Smooth muscle cell (in vitro differentiated cells): ENCODE measurements around the gene C12orf50. TPM values are rescaled to one million over a fixed set of nuclear protein-coding genes. Genes with fewer than 3 reads are reported as not detected.

ENCODE experiments used
- DNase-seq: peaks from one replicate; lab custom pipeline; 2025; ENCODE audit not compliant: unreplicated experiment; lab: John Stamatoyannopoulos, UW
- H2AFZ ChIP-seq: fragments of 200-600 bp; sonication (generic); 2 replicates; pipeline ENCODE4 v1.6.0; 2016; ENCODE audit warnings: antibody characterized with exemption, low read depth, mild to moderate bottlenecking
- H3F3A ChIP-seq: fragments of 200-600 bp; sonication (generic); 2 replicates; pipeline ENCODE4 v1.6.0; 2017; ENCODE audit warnings: antibody characterized with exemption, low read depth
- H3K27ac ChIP-seq: fragments of 200-600 bp; sonication (generic); 2 replicates; pipeline ENCODE4 v1.5.1; 2016; ENCODE audit warnings: low read depth, mild to moderate bottlenecking
- H3K27me3 ChIP-seq: fragments of 200-600 bp; sonication (generic); 2 replicates; pipeline ENCODE4 v1.6.1; 2016; ENCODE audit warnings: low read depth, mild to moderate bottlenecking
- H3K36me3 ChIP-seq: fragments of 200-600 bp; sonication (generic); 2 replicates; pipeline ENCODE4 v1.5.1; 2016; ENCODE audit warnings: low read depth
- H3K4me1 ChIP-seq: fragments of 200-600 bp; sonication (generic); 2 replicates; pipeline ENCODE4 v1.5.1; 2016; ENCODE audit warnings: low read depth
- H3K4me2 ChIP-seq: fragments of 200-600 bp; sonication (generic); 2 replicates; pipeline ENCODE4 v1.6.0; 2016; ENCODE audit warnings: mild to moderate bottlenecking
- H3K4me3 ChIP-seq: fragments of 200-600 bp; sonication (generic); 2 replicates; pipeline ENCODE4 v1.5.1; 2016; ENCODE audit warnings: mild to moderate bottlenecking
- H3K79me2 ChIP-seq: fragments of 200-600 bp; sonication (generic); 2 replicates; pipeline ENCODE4 v1.6.0; 2016; ENCODE audit warnings: low read depth, mild to moderate bottlenecking
- H3K9ac ChIP-seq: fragments of 200-600 bp; sonication (generic); 2 replicates; pipeline ENCODE4 v1.6.0; 2016; ENCODE audit warnings: low read depth
- H3K9me3 ChIP-seq: fragments of 200-600 bp; sonication (generic); replicated peaks from 2 replicates; pipeline ENCODE4 v1.5.1; 2016; ENCODE audit warnings: low read depth
- H4K20me1 ChIP-seq: fragments of 200-600 bp; sonication (generic); 2 replicates; pipeline ENCODE4 v1.6.0; 2016; ENCODE audit warnings: low read depth
- WGBS: methylation state at CpG from one replicate; pipeline ENCODE4 v1.1.7; 2016; ENCODE audit warnings: low lambda C conversion rate; 5-methylcytosine and 5-hydroxymethylcytosine counted together
- polyA plus RNA-seq: library from polyadenylated mRNA; unstranded; fragments of >200 nt; fragmentation: Nextera tagmentation; extraction: Ambion mirVana; gene quantifications from 2 replicates; pipeline ENCODE4 v1.2.1, GENCODE V29; 2016
- small RNA-seq: library from RNA; depleted of rRNA; stranded (forward); fragments of <200 nt; gene quantifications from one replicate; pipeline ENCODE3, GENCODE V24; 2014
- total RNA-seq: library from RNA; depleted of rRNA; stranded (reverse); fragments of >200 nt; gene quantifications from 2 replicates; pipeline ENCODE4 v1.2.3, GENCODE V29; 2014
- TF ChIP-seq, protein P1 (sequence below): fragments of 200-600 bp; sonication (generic); IDR thresholded peaks from 2 replicates; pipeline ENCODE4 v1.5.1; 2017; ENCODE audit warnings: borderline replicate concordance, mild to moderate bottlenecking, antibody characterized with exemption; ENCODE audit not compliant: insufficient read depth, poor library complexity, severe bottlenecking

The C12orf50 gene
- total and polyA plus RNA-seq, 2 experiments from 2014 or later = 0.31 TPM; not detected in 1

DNA sequence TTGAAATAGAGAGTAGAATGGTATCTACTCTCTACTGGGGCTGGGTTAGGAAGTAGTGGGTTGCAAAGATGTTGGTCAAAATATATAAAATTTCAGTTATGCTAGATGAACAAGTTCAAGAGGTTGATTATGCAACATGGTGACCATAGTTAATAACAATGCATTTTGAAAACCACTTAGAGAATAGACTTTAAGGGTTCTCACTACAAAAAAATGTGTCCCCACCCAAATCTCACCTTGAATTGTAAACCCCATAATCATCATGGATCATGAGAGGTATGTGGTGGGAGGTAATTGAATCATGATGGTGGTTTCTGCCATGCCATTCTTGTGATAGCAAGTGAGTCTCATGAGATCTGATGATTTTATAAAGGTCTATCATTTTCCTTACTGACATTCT, 94.0 kb downstream of the C12orf50 start:
- Histone ChIP-seq H3K4me2 (no peak overlapping the region), H2AFZ (no peak overlapping the region), H3K9me3 (no peaks in the 10 kb centered on the region), H3K4me3 (no peak overlapping the region), H3K79me2 (no peaks in the 10 kb centered on the region), H3K36me3 (no peaks in the 10 kb centered on the region), H3F3A (no peaks in the 10 kb centered on the region), H3K9ac (no peak overlapping the region), H3K27me3 (no peaks in the 10 kb centered on the region), H3K27ac (no peak overlapping the region), H4K20me1 (no peaks in the 10 kb centered on the region), H3K4me1 (no peaks in the 10 kb centered on the region)
- no peak for DNase-seq
- TF ChIP-seq, protein P1, sequence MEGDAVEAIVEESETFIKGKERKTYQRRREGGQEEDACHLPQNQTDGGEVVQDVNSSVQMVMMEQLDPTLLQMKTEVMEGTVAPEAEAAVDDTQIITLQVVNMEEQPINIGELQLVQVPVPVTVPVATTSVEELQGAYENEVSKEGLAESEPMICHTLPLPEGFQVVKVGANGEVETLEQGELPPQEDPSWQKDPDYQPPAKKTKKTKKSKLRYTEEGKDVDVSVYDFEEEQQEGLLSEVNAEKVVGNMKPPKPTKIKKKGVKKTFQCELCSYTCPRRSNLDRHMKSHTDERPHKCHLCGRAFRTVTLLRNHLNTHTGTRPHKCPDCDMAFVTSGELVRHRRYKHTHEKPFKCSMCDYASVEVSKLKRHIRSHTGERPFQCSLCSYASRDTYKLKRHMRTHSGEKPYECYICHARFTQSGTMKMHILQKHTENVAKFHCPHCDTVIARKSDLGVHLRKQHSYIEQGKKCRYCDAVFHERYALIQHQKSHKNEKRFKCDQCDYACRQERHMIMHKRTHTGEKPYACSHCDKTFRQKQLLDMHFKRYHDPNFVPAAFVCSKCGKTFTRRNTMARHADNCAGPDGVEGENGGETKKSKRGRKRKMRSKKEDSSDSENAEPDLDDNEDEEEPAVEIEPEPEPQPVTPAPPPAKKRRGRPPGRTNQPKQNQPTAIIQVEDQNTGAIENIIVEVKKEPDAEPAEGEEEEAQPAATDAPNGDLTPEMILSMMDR = no peak

DNA sequence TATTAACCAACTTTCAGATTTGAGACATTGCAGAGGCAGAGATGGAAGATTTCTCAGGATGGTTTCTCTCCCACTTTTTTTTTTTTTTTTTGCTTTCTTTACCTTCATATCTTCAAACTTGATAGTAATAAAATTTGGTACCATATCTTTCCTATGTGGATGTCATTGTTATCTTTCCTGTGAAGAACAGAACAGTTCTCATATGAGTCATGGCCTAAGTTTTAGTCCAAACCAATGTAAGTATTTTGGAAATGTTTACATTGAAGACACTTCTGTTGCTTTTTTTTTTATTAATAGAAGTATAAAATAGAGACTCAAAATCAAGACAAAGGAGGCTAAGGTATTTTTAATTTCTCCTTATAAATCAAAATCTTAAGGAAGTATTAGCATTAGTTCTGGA, 95.2 kb downstream of the C12orf50 start:
- Histone ChIP-seq H3K9me3 (no peaks in the 10 kb centered on the region), H3K36me3 (no peaks in the 10 kb centered on the region), H3K27me3 (no peaks in the 10 kb centered on the region), H2AFZ (no peak overlapping the region), H3K27ac (no peak overlapping the region), H3K9ac (no peak overlapping the region), H3F3A (no peaks in the 10 kb centered on the region), H3K4me1 (no peaks in the 10 kb centered on the region), H4K20me1 (no peaks in the 10 kb centered on the region), H3K79me2 (no peaks in the 10 kb centered on the region), H3K4me3 (no peak overlapping the region), H3K4me2 (no peak overlapping the region)
- DNase-seq = no peak
- TF ChIP-seq, protein P1 = no peak

DNA sequence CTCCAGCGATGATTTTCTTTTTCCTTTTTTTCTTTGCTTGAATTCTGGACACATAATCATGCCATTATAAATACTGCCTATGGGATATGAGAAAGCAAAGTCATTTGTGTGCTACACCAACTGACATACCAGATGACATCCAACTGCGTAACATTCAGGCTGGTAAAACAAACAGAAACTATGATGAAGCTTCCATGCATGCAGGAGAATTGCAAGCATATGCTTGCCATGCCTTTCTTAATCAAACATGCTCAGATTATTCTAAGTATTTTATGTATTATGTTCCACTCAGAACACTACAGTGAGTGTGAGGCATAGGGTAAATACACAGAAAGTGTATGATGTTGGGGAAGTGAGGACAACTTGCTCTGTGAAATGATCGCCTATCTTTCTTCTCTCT, 97.4 kb downstream of the C12orf50 start:
- Histone ChIP-seq H3K9me3 (no peaks in the 10 kb centered on the region), H3K4me2 (no peak overlapping the region), H3K27me3 (no peaks in the 10 kb centered on the region), H4K20me1 (no peaks in the 10 kb centered on the region), H3K79me2 (no peaks in the 10 kb centered on the region), H3K4me1 (no peaks in the 10 kb centered on the region), H2AFZ (no peak overlapping the region), H3K4me3 (no peak overlapping the region), H3K27ac (no peak overlapping the region), H3F3A (no peaks in the 10 kb centered on the region), H3K9ac (no peak overlapping the region), H3K36me3 (no peaks in the 10 kb centered on the region)
- no peak for DNase-seq
- TF ChIP-seq, protein P1 = no peak
- 91% methylated on average over 3 of the region's 3 CpGs for WGBS

DNA sequence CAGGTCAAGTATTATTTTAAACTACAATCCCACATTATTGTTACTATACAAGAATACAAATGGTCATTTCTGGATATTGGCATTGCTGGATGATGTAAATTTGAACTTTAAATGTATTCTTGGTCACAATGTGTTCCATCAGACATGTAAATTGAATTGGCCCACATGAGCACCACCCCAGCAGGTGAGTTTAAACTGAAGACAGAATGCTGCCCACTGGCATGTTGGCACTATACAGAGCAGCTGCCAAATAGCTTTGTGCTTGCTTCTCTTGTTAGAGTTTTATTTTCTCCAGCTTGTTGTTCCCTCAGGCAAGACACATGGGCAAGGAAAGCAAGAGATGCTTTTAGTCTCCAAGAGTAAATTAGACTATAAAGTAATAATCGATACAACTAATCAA, 98.6 kb downstream of the C12orf50 start:
- H3K9me3 ChIP-seq = no peaks in the 10 kb centered on the region
- H3K36me3 ChIP-seq = no peaks in the 10 kb centered on the region
- H3K27me3 ChIP-seq = no peaks in the 10 kb centered on the region
- no peaks in the 10 kb centered on the region for H3K4me1 ChIP-seq
- no peaks in the 10 kb centered on the region for H3F3A ChIP-seq
- WGBS = 87% methylated on average over 1 of the region's 1 CpG
- no peak overlapping the region for H3K9ac ChIP-seq
- H3K4me2 ChIP-seq = no peak overlapping the region
- H3K4me3 ChIP-seq = no peak overlapping the region
- H3K79me2 ChIP-seq = no peaks in the 10 kb centered on the region
- no peak overlapping the region for H3K27ac ChIP-seq
- no peak overlapping the region for H2AFZ ChIP-seq
- no peaks in the 10 kb centered on the region for H4K20me1 ChIP-seq
- TF ChIP-seq, protein P1 = no peak
- no peak for DNase-seq

Small RNA genes lying within 50 kb of the gene (small RNA-seq; reads per million reads assigned to genes)
- gene RNA5SP364 = not detected

Other genes starting within 250 kb of the C12orf50 start
- 13.2 and 22.2 TPM in 2 replicates for gene CEP290, start 112.7 kb upstream of the C12orf50 start, total RNA-seq
- 10.4 and 13.8 TPM in 2 replicates for gene CEP290, start 112.7 kb upstream of the C12orf50 start, polyA plus RNA-seq
- 49.3 and 64.0 TPM in 2 replicates for gene TMTC3, start 112.9 kb upstream of the C12orf50 start, total RNA-seq
- gene TMTC3, start 112.9 kb upstream of the C12orf50 start, polyA plus RNA-seq = 8.7 and 9.9 TPM in 2 replicates